GM19193 (cell line): ENCODE data around the gene CYP2W1.

Source experiments
- POLR2A ChIP-seq: IDR thresholded peaks from 4 replicates; pipeline ENCODE4 v1.6.1; 2011; ENCODE audit not compliant: insufficient read depth, insufficient read length; ENCODE audit errors: extremely low read depth

Gene CYP2W1

DNA sequence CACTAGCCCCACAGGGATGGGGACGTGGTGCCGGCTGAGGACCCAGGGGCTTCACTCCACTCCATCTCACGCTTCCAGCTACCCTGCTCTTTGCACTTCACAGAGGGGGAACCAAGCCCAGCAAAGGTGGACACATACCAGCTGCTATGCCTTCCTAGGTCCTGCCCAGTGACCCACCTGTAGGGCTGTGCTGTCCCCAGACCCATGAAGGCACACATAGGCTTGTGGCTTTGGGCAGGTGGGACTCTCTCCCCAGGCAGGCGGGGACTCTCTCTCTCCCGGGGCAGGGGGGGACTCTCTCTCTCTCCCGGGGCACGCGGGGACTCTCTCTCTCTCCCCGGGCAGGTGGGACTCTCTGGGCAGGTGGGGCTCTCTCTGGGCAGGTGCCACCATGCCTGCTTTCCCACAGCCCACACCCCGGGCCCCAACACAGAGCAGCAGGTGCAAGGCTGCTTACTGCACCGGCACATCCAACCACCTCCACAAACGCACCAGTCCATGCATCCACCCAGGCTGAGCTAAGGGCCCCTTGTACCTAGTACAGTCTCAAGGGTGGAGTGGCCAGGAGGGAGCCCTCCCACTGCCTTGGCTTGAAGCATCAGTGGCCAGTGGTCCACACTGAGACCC is 47.6 kb downstream of the CYP2W1 start:
- TF ChIP-seq POLR2A, result no peak

GRCh38 chr7:1031716-1032455 is 48.9 kb downstream of the CYP2W1 start:
- TF ChIP-seq POLR2A, result no peak

DNA sequence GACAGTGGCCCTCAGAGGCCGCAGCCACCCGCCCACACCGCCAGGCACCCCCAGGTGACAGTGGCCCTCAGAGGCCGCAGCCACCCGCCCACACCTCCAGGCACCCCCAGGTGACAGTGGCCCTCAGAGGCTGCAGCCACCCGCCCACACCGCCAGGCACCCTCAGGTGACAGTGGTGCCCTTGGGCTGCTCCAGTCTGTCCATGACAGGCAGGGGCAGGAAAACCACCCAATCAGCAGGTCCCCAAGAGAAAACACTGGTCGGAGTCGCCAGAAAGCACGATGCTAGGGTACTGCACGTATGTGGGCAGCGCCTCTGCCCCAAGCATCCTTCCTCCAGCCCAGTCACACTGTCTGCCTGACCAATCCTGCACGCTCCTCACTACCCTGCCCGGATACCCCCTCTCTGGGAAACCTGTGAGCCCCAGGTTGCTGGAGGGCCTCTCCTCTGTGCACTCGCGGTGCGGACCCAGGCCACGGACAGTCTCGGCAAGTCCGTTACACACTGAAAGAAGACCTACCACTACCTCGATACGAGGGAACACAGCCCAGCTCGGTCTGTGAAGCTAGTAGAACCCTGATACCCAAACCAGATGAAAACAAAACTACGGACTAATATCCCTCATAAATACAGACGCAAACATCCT is 49.7 kb downstream of the CYP2W1 start:
- no peak for TF ChIP-seq POLR2A

- no peak for TF ChIP-seq POLR2A
Observed at GRCh38 chr7:1033546-1034145, 50.7 kb downstream of the CYP2W1 start.
